HG02588 (cell line): ENCODE results near the gene XRRA1.

ENCODE experiments used
- ATAC-seq: cut with Tn5 transposase; IDR thresholded peaks from one replicate; pipeline ENCODE4 v1.9.1; 2021; ENCODE audit warnings: mild to moderate bottlenecking, moderate library complexity; ENCODE audit not compliant: unreplicated experiment

Gene XRRA1

DNA sequence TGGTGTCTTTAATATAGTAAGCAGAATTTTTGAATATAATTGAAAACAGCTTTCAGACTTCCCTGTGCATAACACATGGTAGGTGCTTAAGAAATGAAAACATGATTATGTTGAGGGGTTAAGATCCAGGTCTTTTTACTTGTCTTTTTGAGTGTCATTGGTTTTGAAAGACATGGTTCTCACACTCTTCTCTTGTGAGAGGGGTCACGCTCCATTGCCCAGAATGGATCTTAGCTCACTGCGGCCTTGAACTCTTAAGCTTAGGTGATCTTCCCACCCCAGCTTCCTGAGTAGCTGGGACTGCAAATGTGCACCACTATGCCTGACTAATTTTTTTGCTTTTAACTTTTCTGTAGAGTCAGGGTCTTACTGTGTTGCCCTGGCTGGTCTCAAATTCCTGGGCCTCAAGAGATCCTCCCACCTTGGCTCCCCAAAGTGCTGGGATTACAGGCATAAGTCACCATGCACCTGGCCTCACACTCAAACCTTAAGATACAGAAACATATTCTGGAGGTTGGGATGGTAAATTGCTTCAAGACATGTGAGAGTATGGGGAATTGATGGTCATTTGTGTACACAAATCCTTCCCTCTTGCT is 1.6 kb upstream of the XRRA1 start:
- ATAC-seq: no peak

DNA sequence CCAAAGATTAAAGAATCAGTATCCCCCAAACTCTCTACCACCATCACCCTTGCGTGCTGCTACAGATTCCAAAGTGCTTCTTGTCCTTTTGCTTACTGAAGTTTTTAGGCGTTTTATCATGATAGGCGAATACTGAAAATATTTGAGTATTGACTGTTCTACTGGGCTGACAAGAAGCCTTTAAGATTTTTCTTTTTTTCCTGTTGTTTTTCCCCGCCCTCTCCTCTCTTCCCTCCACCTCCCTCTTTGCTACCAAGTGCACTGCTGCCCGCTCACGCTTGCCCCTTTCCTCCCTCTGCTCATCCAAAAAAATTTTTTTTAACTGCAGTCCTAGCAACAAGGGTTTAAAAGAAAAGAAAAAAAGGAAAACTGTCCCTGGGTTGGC is 854 bp upstream of the XRRA1 start:
- ATAC-seq: no peak

- ATAC-seq: no peak
Measured at GRCh38 chr11:74948546-74948897, 369 bp downstream of the XRRA1 start.

DNA sequence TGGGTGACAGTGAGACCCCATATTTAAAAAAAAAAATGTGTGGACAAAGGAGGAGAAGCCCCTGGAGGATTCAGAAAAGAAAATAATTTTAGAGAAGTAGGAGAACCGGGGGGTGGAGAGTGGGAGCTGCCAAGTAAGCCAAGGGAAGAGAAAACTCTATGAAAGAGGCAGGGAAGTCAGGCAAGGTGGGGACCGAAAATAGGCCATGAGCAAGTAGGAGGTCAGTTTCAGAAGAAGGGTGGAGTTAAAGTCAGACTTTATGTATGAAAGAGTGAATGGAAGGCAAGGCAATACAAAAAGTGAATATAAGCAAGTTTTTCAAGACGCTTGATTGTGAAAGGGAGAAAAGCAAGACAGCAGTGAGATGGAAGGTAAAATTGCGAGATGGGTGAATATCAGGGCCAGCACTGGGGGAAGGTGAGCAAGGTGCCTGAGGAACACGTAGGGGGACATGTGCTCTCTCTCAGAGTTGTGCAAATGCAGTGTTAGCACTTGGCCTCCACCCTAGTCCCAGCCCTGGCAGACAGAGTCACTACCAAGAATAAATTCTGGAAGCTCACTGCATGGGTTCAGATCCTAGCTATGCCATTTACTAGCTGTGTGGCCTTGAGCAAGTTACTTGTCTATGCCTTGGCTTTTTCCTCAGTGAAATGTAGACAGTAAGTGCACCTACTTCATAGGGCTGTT is 6.7 kb downstream of the XRRA1 start:
- ATAC-seq: no peak

GRCh38 chr11:74941492-74941891 is 7.4 kb downstream of the XRRA1 start:
- ATAC-seq: no peak

DNA sequence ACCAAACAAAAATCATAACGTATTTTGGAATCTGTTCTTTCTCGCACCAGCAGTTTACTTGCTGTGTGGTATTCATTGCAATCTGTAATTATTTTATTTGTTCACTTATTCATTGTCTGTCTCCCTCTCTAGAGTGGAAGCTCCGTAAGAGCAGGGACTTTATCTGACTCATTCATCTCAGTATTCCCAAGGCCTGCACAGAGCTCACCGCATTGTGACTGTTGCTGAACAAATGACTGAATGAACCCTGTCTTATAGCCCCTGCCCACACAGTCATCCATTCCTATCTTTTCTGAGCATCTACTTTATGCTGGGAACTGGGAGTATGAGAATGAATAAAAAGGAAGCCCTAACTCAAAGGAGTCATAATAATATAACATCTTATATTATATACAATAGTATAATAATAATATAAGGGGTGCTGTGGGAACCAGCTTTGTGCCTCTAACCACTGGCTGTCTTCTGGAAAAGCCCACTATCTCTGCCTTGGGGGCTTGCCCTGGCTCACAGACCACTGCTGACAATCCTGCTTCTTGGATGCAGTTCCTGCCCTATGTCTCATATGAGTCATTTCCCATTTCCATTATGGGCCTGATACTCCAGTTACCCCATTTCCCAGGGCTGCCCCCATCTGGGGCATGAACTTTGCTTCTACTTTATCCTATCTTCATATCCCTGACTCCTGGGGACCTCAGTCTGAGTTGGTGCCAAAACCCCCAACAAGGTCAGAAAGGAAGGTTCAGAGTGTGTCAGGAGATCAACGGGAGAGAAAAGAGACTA is 11.0 kb downstream of the XRRA1 start:
- no peak for ATAC-seq

DNA sequence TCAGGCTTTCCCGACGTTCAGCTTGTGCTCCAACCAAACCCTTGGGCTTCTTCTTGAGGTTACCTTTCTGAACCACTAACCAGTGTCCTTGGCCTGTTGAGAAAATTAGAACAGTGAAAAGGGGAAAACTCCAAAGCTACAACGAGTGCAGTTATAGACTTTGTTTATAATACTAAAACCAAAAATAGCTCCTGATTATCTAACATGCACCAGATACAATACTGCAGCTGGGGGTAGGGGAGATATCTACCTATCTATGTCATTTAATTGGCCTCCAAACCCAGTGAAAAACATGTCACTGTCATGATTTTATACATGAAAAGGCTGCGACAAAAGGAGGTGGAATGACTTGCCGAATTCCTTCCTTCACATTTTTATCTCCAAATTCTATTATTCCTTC is 11.9 kb downstream of the XRRA1 start:
- ATAC-seq: no peak

DNA sequence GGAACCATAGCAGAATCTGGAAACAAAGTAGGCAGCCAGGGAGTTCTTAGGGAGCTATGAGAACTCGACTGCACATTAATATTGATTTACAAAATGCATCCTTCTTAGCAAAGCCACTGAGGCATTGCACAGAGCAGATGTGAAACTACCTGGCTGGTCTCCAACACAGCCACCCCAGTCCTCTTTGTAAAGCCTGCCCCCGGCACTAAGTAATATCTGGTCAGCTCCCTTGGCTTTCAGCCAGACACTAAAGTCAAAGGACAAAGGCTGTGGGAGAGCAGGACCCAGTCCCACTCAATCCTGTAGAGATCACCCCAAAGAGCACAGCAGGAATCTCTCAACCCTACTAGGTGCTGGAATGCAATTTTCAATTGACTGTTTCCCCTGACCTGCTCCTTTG is 12.8 kb downstream of the XRRA1 start:
- ATAC-seq: no peak

- no peak for ATAC-seq
Measured at GRCh38 chr11:74935285-74935684, 13.6 kb downstream of the XRRA1 start.

DNA sequence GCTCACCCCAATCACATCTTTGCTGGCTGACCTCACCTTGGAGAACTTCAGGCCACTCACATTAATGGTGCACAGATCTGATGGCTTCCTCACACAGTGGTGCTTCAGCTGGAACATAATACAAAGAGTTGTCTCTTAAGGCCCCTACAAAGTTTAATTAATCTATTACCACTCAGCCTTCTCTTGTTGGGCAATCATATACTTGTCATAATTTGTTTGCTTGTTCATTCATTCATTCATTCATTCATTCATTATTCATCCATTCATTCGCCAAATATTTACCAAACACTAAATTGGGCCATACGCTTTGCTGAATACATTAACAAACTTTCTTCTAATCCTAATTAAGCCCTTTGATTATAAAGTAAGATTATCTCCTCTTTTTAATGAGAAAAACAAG is 15.1 kb downstream of the XRRA1 start:
- no peak for ATAC-seq

DNA sequence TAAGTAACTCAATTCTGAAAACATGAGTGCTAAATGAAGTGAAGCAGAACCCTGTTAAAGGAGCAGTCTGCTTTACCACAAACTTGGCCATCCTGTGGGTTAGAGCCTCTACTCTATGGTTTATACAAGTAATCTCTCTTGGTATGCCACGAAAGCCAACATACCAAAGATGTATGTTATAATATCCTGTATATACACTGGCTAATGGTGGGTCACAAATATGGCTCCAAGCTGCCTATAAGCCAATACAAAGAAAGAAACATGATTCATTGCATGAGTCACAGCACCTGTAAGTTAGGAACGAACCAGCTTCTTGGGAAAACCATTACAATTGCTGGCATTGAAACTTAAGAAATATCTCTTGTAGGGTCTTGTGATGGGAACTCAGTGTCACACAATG is 16.1 kb downstream of the XRRA1 start:
- ATAC-seq: no peak

DNA sequence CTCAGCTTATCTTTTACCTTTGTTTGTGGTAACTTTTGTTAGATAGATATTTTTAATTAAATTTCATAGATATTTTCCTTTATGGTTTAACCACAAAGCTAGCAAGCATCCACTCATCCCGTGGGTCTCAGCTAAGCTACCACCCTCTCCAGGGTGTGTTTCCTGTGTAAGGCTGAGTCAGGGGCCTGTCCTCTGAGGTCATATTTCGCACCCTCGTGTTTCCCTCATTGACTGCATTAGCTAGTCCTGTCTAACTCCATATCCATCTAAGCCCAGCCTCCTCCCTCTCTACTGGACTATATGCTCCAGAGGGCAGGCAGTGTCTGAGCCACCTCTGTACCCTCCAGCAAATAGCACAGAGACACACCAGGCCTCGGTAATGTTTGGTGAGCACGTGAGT is 16.7 kb downstream of the XRRA1 start:
- no peak for ATAC-seq

GRCh38 chr11:74929431-74930363 is 19.2 kb downstream of the XRRA1 start:
- ATAC-seq: no peak

DNA sequence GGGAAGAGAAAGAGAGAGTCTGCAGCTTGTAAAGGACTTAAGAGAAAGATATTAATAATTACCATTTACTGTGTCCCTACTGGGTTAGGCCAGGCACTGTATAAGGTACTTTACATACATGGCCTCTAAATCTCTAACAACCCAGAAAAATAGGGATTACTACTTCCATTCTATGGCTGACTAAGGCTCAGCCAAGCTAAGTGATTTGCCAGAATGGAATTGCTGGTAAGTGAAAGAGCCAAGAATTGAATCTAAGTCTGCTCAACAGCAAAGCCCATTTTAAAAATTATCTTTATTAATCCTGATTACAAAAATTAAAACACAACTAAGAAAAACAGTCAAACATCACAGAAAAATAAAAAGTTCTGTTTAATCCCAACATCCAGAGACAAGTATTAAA is 21.4 kb downstream of the XRRA1 start:
- no peak for ATAC-seq

- ATAC-seq: no peak
Measured at GRCh38 chr11:74926304-74927030, 22.4 kb downstream of the XRRA1 start.

- no peak for ATAC-seq
Measured at GRCh38 chr11:74925281-74925680, 23.6 kb downstream of the XRRA1 start.

DNA sequence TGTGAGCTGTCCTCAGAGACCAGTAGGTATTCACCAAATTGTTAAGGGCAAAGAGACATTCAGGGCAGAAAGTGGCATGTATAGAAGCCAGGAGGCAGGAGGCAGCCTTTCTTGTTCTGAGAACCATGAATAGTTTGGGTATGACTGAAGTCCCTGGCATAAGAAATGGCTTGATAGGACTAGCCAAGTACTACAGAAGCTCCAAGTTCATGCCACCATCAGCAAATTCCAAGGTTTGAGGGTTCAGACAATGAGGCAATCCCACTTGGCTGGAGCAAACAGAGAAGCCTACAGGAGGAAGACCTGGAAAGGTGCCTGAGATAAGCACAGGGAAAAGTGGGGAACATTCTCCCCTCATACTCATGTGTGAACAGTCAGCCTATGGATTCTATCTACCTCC is 25.8 kb downstream of the XRRA1 start:
- ATAC-seq: no peak

GRCh38 chr11:74909812-74910211 is 39.1 kb downstream of the XRRA1 start:
- no peak for ATAC-seq

DNA sequence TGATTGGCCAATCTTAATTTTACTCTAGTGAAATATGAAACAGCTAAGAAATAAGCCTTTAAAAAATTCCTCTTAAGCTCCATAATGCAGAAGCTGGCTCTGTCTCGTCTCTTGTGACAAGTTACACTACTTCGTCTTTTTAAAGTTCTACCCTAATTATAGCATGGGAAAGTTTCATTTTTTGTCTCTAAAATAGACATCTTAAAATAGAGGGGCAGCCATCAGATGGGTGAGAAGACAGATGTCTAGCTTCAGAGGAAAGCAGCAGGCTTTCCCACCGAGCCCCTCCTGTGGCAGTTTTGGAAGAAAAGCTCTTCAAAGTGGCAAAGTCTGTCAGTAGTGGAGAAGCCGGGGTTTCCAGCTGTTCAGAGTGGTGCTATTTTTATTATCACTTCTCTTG is 39.5 kb downstream of the XRRA1 start:
- no peak for ATAC-seq

DNA sequence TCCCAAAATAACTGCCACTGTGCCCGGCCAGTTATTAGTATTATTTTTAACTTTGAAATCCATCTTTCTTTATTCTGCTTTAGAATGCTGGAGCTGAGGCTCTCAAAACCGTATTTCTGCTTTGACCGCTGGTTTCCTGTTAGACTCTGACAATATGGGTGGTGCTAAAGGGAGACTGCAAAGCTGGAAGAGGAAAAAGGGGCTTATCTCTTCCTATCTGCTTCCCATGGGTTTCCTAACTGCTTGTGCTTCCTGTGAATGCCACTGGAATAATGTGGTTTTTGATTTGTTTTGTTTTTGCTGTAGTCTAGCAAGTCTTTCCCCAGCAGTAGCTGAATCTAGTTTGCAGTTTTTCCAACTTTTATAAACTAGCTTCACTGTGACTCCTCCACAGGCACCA is 43.6 kb downstream of the XRRA1 start:
- no peak for ATAC-seq

DNA sequence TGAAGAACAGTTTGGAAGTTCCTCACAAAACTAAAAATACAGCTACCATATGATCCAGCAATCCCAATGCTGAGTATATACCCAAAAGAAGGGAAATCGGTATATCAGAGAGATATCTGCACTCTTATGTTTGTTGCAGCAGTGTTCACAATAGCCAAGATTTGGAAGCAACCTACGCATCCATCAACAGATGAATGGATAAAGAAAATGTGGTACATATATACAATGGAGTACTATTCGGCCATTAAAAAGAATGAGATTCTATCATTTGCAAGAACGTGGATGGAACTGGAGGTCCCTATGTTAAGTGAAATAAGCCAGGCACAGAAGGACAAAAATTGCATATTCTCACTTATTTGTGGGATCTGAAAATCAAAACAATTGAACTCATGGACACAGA is 46.5 kb downstream of the XRRA1 start:
- ATAC-seq: no peak
